Fibroblast of lung (primary cell): ENCODE measurements around the gene COG2.

Experiments used
- EZH2 ChIP-seq: IDR thresholded peaks from 2 replicates; pipeline ENCODE4 v1.5.1; 2012; ENCODE audit warnings: low read length, control low read depth, mild to moderate bottlenecking; ENCODE audit errors: missing control alignments
- TF ChIP-seq, protein P1 (sequence below), 2 donors: IDR thresholded peaks in 1 of 2; conservative IDR thresholded peaks in 1 of 2; 1 replicate in 1 of 2; 2 replicates in 1 of 2; pipeline ENCODE4 v1.5.1; 2011 to 2012; ENCODE audit warnings: low read length in 2 of 2, control low read depth in 1 of 2, inconsistent platforms in 1 of 2, low read depth in 1 of 2, mild to moderate bottlenecking in 1 of 2

DNA sequence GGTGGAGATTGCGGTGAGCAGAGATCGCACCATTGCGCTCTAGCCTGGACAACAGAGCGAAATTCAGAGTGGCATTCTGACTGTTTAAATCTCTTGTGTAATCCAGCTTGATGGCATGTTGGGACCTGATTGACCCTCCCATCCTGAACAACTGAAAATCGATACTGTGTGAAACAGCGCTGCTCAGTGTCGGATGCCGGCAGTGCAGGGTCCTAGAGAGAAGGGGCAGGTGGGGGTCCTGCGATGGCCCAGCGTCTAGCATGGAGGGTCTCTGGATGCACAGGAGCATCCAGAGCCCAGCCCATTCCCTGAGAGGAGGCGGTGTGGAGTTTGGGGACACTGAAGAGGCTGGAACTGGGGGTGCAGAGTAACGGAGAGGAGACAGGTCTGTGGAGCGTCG lies 55.8 kb downstream of the COG2 start:
- TF ChIP-seq, protein P1, sequence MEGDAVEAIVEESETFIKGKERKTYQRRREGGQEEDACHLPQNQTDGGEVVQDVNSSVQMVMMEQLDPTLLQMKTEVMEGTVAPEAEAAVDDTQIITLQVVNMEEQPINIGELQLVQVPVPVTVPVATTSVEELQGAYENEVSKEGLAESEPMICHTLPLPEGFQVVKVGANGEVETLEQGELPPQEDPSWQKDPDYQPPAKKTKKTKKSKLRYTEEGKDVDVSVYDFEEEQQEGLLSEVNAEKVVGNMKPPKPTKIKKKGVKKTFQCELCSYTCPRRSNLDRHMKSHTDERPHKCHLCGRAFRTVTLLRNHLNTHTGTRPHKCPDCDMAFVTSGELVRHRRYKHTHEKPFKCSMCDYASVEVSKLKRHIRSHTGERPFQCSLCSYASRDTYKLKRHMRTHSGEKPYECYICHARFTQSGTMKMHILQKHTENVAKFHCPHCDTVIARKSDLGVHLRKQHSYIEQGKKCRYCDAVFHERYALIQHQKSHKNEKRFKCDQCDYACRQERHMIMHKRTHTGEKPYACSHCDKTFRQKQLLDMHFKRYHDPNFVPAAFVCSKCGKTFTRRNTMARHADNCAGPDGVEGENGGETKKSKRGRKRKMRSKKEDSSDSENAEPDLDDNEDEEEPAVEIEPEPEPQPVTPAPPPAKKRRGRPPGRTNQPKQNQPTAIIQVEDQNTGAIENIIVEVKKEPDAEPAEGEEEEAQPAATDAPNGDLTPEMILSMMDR (conservative IDR thresholded peaks at IDR 0.05 in 1 of 2, IDR thresholded peaks at IDR 0.05 in 1 of 2; ENCODE audit: low read depth in 1 of 2, low read length in 2 of 2), result no peak
- no peak for TF ChIP-seq EZH2
